HTR-8/SVneo (cell line): ENCODE data around the gene SECTM1.
"Not testable (repeated sequence)": the region's sequence is repeated elsewhere in the genome, so short reads cannot be mapped to it uniquely, and the experiment has no call there.

ENCODE experiments used
- DNase-seq: peaks from one replicate; pipeline ENCODE4 v3.0.0; 2011; ENCODE audit warnings: low spot score, mixed read lengths; ENCODE audit not compliant: insufficient read length
- FAIRE-seq: peaks from 2 replicates; lab custom pipeline; 2011; peaks lifted over from hg19 to GRCh38; lab: Jason Lieb, UNC

Gene SECTM1

GRCh38 chr17:82370471-82371332 is 37.1 kb upstream of the SECTM1 start:
- FAIRE-seq (no peak), DNase-seq (no peak)

GRCh38 chr17:82369211-82369610 is 35.6 kb upstream of the SECTM1 start:
- peak; percentile 26 for FAIRE-seq

DNA sequence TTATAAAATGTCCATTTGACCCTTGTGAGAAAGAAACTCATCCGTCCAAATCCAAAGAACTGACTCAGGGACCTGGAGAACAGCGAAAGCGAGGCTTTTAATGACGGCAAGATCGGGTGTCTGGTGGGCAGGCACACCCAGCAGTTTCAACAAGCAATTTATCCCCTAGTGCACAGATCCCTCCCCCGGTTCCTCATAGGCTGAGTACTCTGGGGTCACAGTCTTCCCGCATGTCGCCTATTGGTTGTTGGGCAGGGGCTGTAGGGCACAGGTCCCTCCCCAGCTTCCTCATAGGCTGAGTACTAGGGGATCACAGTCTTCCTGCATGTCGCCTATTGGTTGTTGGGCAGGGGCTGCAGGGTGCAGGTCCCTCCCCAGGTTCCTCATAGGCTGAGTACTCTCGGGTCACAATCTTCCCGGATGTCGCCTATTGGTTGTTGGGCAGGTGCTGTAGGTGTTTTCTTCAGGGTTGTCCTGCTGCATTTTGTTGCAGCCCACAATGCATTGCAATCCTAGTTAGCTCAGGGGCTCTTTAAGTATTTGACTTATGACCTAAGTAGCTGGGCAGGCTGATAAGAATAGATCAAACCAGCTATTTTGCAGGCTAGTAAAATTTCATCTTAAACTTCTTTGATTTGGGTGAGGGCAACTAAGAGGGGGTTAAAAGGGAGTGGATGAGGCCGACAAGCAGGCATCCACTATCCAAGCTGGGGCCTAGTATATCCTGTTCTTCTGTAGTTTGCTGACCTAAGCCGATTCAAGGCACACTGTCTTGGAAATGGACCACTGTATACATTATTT is 34.4 kb upstream of the SECTM1 start:
- FAIRE-seq, result no peak
- DNase-seq, result no peak

More at GRCh38 chr17:82369211-82369610, 35.6 kb upstream of the SECTM1 start:
- DNase-seq, result no peak

DNA sequence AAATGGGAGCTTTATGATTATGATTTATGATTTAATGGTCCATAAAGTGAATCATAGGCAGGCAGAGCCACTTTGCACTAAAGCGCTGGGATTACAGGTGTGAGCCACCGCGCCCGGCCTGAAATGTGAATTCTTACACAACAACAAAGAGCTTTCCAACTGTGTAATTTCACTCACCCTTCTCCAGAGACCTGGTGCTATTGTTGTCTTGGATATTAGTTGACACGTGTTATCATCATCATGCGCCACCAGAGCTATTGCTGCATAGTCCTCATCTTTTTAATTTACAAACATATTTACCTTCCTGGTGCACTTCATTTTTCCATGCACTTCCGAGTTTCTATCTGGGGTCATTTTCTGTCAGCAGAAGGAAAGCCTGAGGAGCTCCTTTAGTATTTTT is 33.2 kb upstream of the SECTM1 start:
- FAIRE-seq, result no peak
- no peak for DNase-seq

GRCh38 chr17:82365606-82366295 is 32.2 kb upstream of the SECTM1 start:
- no peak for DNase-seq

GRCh38 chr17:82361885-82362633 is 28.5 kb upstream of the SECTM1 start:
- FAIRE-seq (no peak), DNase-seq (no peak)

More at GRCh38 chr17:82365606-82366295, 32.2 kb upstream of the SECTM1 start:
- no peak for FAIRE-seq

- DNase-seq, FAIRE-seq: not testable (repeated sequence)
Observed at GRCh38 chr17:82359451-82360074, 26.0 kb upstream of the SECTM1 start.

DNA sequence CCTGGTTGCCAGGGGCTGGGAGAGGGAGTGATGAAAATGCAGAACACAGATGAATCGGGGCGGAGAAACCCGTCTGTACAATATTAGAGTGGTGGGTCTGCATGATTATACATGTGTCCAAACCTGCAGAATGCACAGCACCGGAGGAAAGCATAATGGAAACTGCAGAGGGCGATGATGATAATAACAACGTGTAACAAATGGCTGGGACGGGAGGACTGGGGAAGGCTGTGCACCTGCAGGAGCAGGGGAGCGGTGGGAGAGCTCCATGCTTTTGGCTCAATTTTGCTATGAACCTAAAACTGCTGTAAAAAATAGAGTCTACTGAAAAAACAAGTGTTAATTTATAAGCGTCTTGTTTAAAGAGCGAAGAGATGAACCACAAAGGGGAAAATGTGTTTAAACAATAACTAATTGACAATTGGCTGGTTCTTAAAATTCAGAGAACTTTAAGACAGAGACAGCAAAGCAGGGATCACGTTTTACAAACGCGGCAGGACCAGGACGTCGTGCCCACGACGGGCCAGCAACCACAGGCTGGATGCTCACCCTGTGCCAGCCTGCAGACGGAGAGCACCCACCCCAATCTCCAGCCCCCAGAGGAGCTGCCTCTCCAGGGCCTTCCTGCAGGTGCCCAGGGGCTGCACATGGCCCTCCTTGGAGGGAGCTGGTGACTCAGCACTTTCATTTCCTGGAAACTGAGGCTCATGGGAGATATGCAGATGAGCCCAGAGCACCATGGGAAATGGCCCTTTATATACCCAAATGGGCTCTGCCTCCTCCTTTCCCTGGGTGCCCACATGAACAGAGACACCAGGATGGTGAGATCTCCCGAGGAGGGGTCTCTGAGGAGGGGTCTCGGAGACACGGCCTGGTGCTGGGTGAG is 25.1 kb upstream of the SECTM1 start, which contains the start of gene TEX19:
TSS of gene TEX19 (plus strand) at position 783 of the 886 bp plus-strand sequence. CDS start 2,904 bp downstream, outside the sequence.
- FAIRE-seq (no peak), DNase-seq (peak; percentile 44)

DNA sequence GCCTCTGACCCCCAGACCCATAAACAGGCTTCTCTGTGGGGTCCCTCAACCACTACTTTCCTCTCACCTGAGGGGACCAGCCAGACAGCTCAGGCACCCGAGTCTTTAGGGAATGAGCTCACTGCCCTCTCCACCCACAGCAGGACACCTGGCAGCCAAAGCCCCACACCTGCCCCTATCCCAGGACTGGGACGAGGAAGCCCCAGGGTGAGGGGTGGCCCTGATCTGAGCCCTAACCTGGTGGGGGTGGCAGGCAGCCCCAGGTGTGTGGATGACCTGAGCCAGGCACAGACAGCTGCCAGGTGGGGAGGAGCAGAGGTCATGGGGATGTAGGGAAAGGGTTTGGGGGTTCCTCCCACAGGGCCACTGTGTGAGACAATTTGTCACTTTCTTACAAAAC is 23.8 kb upstream of the SECTM1 start:
- FAIRE-seq (no peak), DNase-seq (no peak)

DNA sequence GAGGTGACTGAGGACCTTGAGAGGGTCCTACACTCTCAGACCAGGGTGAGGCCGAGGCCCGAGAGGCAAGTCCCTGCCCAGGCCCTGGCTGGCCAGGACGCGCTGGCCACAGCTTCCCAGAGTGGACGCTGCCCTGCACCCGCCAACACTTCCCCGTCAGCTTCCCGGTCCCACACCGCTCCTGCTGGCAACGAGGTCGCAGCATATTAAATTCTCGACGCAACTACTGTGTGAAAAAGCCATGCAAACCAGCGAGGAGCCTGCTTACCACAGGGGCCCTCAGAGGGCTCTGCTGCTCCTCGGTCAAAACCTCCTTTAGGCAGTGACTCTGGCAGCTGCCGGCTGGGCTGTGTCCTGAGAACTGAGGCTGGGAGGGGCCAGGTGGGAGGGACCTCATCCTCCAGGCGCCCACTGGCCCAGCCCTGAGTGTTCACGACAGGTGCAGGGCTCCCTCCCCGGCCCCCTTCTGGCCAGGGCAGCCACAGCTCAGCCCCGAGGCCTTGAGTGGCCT is 23.3 kb upstream of the SECTM1 start:
- FAIRE-seq (no peak), DNase-seq (no peak)

DNA sequence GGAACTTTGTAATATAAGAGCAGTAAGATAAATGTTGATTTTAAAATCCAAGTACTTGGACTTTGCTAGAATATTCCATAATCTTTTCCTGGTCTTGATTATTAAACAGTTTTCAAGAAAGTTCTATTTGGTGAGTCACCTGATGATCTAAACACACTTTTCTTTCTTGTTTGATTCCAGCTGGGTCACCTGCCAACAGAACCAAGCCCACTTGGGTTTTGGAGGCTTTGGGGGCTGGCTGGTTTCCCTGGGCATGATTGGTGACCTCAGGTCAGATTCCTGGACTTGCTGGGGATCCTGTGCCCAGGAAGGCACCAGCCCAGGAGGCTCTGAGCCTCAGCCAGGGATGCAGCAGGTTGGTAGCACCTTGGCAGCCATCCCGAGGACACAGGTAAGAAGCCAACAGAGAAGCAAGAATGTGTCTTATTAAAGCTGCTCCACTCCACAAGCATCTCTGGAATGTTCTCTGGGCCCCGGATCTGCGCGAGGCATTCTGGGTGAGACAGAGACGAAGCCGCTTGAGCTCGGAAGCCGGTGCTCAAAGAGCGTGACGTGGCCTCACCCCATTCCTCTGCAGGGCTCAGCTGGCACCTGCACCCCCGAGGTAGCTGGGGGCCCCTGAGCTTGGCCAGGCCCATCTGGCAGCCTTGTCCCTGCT is 22.3 kb upstream of the SECTM1 start:
- no peak for FAIRE-seq
- DNase-seq, result no peak

DNA sequence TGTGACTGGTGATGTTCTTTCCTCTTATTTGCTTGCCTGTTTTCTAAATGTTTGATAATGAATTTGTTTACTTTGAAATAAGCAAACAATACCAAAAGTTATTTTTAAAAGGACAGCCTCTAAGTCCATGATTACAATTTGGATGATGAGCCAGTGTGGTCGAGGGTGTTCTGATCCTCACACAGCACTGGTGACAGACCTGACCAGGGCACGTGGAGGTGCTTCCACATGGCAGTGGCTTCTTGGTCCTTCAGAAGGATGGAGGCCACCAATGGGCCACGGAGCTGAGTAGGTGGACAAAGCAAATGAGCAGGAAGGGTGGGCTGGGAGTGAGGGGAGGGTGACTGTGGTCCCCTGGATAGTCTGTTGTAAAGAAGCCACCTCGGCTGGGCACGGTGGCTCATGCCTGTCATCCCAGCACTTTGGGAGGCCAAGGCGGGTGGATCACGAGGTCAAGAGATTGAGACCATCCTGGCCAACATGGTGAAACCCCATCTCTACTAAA is 21.3 kb upstream of the SECTM1 start:
- no peak for DNase-seq
- no peak for FAIRE-seq

DNA sequence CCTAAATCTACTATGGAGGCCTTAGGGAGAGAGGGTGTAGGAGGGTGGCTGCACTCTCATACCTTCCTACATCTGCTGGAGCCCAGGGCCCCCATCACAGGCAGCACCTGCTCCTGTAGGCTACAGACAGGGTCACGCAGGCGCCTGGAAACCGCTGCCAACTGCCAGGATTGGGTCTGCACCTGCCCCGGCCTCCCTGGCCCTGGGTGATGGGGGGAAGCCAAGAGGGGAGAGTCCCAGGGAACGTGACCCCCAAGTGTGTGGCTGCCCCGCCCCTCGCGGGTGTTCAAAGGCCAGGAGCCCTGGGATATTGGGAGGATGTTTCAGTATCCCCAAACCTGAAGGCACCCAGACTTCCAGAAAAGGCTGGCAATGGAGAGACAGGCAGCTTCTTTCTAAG is 19.9 kb upstream of the SECTM1 start:
- DNase-seq (no peak), FAIRE-seq (no peak)

- DNase-seq, result peak; percentile 81
- no peak for FAIRE-seq
Observed at GRCh38 chr17:82351713-82352488, 18.3 kb upstream of the SECTM1 start.

- FAIRE-seq, result no peak
- DNase-seq, result no peak
Observed at GRCh38 chr17:82351254-82351712, 17.7 kb upstream of the SECTM1 start.

DNA sequence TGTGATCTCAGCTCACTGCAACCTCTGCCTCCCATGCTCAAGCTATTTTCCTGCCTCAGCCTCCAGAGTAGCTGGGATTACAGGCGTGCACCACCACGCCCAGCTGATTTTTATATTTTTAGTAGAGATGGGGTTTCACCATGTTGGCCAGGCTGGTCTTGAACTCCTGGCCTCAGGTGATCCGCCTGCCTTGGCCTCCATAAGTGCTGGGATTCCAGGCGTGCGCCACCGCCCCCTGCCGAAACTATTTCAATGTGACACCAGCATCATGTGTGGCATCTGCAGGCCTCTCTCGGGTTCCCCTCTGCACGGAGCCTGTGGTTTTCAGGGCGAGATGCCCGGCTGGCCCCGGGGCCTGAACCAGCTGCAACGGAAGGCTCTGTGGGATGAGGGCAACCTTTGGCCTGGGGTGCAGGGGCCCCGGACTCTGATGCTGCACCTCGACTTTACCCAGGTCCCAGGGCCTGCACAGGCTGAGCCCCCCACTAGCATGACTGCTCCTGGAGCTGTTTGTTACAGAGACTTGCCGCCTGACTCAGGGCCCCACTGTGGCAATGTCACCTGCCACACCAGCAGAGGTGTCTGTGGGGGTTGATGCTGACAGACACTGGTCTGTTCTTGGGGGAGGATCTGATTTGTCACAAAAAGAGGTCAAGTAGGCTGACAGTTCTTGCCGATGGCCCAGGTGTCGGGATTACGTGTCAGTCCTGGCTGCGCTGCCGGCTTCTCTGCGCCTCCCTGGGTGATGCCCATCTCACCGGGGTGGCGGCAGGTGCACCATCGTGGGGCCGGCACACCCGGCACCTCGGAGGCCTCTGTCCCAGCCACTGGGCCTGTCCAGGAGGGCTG is 16.8 kb upstream of the SECTM1 start:
- no peak for FAIRE-seq
- no peak for DNase-seq
